ENCODE results near the gene MCC.

DNA sequence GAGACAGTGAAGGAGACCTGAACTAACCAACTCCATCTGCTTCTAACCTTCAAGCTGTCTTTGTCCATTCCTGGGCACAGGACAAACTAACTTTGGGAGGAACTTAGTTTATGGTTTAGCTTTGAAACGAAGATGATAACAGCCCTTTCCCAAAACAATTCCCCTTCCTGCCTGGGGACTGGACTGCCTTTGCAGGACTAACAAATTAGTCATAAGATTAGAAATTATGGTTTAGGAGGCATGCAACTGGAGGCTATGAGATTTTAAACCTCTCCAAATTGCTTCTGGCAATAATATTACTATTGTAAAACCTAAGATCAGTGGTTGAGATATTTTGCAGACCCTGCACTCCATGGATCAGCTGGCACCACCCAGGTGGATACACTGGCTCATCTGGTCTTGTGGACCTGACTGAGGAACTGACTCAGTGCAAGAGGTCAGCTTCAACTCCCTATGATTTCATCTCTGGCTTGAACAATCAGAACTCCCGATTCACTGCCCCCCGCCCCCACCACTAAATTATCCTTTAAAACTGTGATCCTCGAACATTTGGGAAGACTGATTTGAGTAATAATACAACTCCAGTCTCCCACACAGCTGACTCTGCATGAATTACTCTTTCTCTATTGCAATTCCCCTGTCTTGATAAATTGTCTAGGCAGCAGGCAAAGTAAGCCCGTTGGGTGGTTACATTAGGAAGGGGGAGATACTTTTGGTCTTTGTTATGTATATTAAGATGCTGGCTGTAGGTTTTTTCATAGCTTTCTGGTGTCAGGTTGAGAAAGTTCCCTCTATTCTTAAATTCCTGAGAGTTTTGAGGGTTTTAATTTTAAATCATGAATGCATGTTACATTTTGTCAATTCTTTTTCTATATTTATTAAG is 266.7 kb downstream of the MCC start:
- TF ChIP-seq, protein P1, sequence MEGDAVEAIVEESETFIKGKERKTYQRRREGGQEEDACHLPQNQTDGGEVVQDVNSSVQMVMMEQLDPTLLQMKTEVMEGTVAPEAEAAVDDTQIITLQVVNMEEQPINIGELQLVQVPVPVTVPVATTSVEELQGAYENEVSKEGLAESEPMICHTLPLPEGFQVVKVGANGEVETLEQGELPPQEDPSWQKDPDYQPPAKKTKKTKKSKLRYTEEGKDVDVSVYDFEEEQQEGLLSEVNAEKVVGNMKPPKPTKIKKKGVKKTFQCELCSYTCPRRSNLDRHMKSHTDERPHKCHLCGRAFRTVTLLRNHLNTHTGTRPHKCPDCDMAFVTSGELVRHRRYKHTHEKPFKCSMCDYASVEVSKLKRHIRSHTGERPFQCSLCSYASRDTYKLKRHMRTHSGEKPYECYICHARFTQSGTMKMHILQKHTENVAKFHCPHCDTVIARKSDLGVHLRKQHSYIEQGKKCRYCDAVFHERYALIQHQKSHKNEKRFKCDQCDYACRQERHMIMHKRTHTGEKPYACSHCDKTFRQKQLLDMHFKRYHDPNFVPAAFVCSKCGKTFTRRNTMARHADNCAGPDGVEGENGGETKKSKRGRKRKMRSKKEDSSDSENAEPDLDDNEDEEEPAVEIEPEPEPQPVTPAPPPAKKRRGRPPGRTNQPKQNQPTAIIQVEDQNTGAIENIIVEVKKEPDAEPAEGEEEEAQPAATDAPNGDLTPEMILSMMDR (IDR thresholded peaks at IDR 0.05): no peak
- no peak for TF ChIP-seq POLR2A (IDR thresholded peaks at IDR 0.05)

All from thyroid gland (tissue), 4 donors.